T-helper 1 cell treated with Interleukin-12 subunit alpha and Interleukin-12 subunit beta and Interleukin-4 antibody, amounts not matched to agents 30 ng/mL and 1 ng/mL, for 36 hours (primary cell): ENCODE results near the gene AK5. TPM values are rescaled to one million over a fixed set of nuclear protein-coding genes. Genes with fewer than 3 reads are reported as not detected.

Experiments
- intact Hi-C: fragments of 100-400 bp; cut with micrococcal nuclease; formaldehyde crosslinking; loops from one replicate; pipeline ENCODE4 v1.15.1; 2024
- total RNA-seq: library from RNA; stranded (reverse); gene quantifications from 2 replicates; pipeline ENCODE4 v1.2.3, GENCODE V29; 2022

AK5 gene
- total RNA-seq, 1 donor from 2014 or later = 0.34 TPM

- intact Hi-C loops = no loop called here
These were observed 289.8 kb downstream of the AK5 start for GRCh38 chr1:77571642-77572041.

DNA sequence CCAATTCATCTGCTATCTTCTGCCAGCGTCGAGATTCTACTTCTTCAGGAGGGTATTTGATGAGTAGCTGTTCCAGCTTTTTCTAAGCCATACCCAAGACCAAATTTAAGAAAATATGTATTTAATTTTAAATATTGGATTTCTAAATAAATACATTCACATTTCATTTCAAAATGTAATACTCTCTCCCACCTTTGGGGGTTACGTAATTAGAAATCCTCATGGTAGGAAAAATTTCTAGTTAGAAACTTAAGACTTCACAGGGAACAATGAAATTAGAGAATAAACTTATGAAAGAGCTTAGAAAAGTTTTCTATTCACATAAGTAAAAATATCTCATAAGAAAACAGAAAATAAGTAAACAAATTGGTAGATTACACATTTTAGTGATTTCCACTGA lies 297.7 kb downstream of the AK5 start:
- intact Hi-C loops = no loop called here

- intact Hi-C loops = loop anchor here (5.0 kb wide), 1 partner anchor 99 kb away; the partner anchor contains the start of gene ZZZ3
These were observed 301.1 kb downstream of the AK5 start for GRCh38 chr1:77582905-77583304.

DNA sequence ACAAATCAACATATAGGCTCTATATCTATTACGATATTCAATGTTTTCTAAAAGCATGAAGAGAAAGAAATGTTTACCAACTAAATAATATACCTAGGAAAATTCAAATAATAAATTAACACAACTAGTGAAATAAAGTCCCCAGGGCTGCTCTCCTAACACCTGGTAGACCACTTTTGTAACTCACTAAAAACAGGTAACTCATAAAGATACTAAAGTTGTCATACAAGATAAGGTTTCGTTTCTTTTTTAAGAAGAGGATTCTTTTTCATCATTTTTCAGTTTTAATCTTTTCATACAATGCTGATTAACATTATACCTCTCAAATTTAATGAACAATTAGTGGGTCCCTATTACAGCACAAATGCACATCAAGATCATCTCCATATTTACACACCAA lies 301.7 kb downstream of the AK5 start:
- intact Hi-C loops = loop anchor here (5.0 kb wide), 1 partner anchor 99 kb away; the partner anchor contains the start of gene ZZZ3

GRCh38 chr1:77584884-77585283 lies 303.1 kb downstream of the AK5 start:
- intact Hi-C loops = loop anchor here (5.0 kb wide), 1 partner anchor 97 kb away; the partner anchor contains the start of gene ZZZ3

GRCh38 chr1:77585610-77586314 lies 303.9 kb downstream of the AK5 start:
- intact Hi-C loops = no loop called here

- intact Hi-C loops = no loop called here
These were observed 307.4 kb downstream of the AK5 start for GRCh38 chr1:77589231-77589630.

- intact Hi-C loops = no loop called here
These were observed 308.8 kb downstream of the AK5 start for GRCh38 chr1:77590651-77591050.

DNA sequence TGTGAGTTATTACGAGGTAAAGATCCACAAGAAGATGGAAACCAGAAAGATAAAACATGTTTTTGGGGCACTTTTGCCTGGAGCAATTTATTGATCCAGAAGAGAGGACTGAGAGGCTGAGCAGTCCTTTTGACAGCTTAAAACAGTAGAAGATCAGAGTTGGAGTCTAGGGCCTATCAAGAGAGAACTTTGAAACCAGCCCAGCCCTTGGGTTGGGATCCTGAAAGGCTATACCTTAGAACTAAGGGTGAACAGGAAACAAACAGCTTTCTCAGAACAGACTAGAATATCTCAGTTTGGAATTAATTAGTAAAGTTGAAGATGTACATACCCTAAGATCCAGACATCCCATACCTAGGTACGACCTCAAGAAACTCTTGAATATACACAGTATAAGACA lies 311.1 kb downstream of the AK5 start:
- intact Hi-C loops = no loop called here

- intact Hi-C loops = no loop called here
These were observed 312.7 kb downstream of the AK5 start for GRCh38 chr1:77594366-77595112.

- intact Hi-C loops = no loop called here
These were observed 315.5 kb downstream of the AK5 start for GRCh38 chr1:77597310-77597709.

DNA sequence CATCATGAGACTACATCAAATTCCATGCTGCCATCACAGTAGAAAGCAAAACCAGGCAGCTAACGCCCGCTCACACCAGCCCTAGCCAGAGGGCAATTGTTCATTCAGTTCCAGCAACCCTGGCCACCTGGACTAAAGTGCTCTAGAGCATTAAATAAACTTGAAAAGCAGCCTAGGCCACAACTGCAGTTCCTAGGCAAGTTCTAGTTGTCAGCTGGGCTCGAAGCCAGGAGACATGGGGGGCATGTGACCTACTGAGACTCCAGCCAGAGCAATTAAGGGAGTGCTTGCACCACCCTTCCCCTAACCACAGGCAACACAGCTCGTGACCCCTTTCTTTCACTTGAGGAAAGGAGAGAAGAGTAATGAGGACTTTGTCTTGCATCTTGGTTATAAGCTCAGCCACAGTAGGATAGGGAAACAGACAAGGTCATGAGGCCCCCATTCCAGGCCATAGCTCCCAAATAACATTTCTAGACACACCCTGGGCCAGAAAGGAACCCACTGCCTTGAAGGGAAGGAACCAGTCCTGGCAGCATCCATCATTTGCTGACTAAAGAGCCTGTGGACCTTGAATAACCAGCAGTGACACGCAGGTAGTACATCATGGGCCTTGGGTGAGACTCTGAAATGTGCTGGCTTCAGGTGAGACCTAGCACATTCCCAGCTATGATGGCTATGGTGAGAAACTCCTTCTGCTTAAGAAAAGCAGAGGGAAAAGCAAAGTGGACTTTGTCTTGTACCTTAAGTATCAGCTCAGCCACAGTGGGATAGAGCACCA lies 323.6 kb downstream of the AK5 start:
- intact Hi-C loops = no loop called here

GRCh38 chr1:77608893-77609292 lies 327.1 kb downstream of the AK5 start:
- intact Hi-C loops = no loop called here

Other genes with a start within 250 kb of the AK5 start
- 18.9 and 22.3 TPM in 2 replicates for gene PIGK, start 62.6 kb upstream of the AK5 start, total RNA-seq